IMR-90 (cell line): Measurements from ENCODE around the gene ESAM. TPM values are rescaled to one million over a fixed set of nuclear protein-coding genes. Genes with fewer than 3 reads are reported as not detected.

ENCODE experiments used
- ATAC-seq: fragments of 200-7000 bp; cut with Tn5 transposase; 2 replicates; pipeline ENCODE4 v1.9.1; 2020; ENCODE audit warnings: low read depth, mild to moderate bottlenecking, moderate library complexity
- BruUV-seq: library from RNA; stranded (reverse); fragments of 400-500 nt; replicated peaks from 2 replicates; lab custom pipeline; 2021; lab: Mats Ljungman, UMichigan
- CTCF ChIA-PET: fragments of 300-600 bp; formaldehyde crosslinking; extraction: SDS; loops from one replicate; lab custom pipeline; 2021; ENCODE audit warnings: antibody characterized with exemption; lab: Yijun Ruan, JAX
- POLR2A ChIA-PET: fragments of 300-600 bp; sonication (Branson Sonifier 250); formaldehyde crosslinking; loops from one replicate; lab custom pipeline; 2022; ENCODE audit warnings: antibody characterized with exemption; ENCODE audit not compliant: unreplicated experiment; lab: Charles Lee
- DNase-seq: peaks from one replicate; pipeline ENCODE4 v3.0.0; 2013
- H2AFZ ChIP-seq: replicated peaks from 2 replicates; pipeline ENCODE3; 2013; ENCODE audit warnings: low read length, mild to moderate bottlenecking; ENCODE audit not compliant: poor library complexity
- H2AK5ac ChIP-seq: 2 replicates; pipeline ENCODE4 v1.6.1; 2013; ENCODE audit warnings: low read depth, low read length, inconsistent platforms
- H2AK9ac ChIP-seq: replicated peaks from 2 replicates; pipeline ENCODE3; 2013; ENCODE audit warnings: mild to moderate bottlenecking, low read depth, low read length, moderate library complexity; ENCODE audit not compliant: poor library complexity
- H2BK120ac ChIP-seq: 2 replicates; pipeline ENCODE4 v1.6.1; 2013; ENCODE audit warnings: low read depth, low read length, inconsistent platforms
- H2BK15ac ChIP-seq: 3 replicates; pipeline ENCODE4 v1.6.1; 2013; ENCODE audit warnings: low read depth, low read length, inconsistent platforms
- H2BK20ac ChIP-seq: 2 replicates; pipeline ENCODE4 v1.6.1; 2013; ENCODE audit warnings: low read depth, mild to moderate bottlenecking, inconsistent platforms, low read length, moderate library complexity
- H2BK5ac ChIP-seq: 2 replicates; pipeline ENCODE4 v1.6.1; 2013; ENCODE audit warnings: mild to moderate bottlenecking, low read depth, low read length, inconsistent platforms; ENCODE audit not compliant: poor library complexity, severe bottlenecking
- H3K14ac ChIP-seq: replicated peaks from 2 replicates; pipeline ENCODE4 v1.6.1; 2013; ENCODE audit warnings: low read depth, low read length, inconsistent platforms
- H3K18ac ChIP-seq: 2 replicates; pipeline ENCODE4 v1.6.1; 2013; ENCODE audit warnings: low read depth, low read length, control low read depth
- H3K23ac ChIP-seq: 2 replicates; pipeline ENCODE4 v1.6.1; 2013; ENCODE audit warnings: low read depth, low read length, inconsistent platforms
- H3K27ac ChIP-seq: 2 replicates; pipeline ENCODE4 v1.5.1; 2013; ENCODE audit warnings: mild to moderate bottlenecking, control low read depth, low read length; ENCODE audit not compliant: insufficient read depth
- H3K27me3 ChIP-seq: 2 replicates; pipeline ENCODE4 v1.6.1; 2013; ENCODE audit warnings: low read length; ENCODE audit not compliant: control insufficient read depth, insufficient read depth
- H3K36me3 ChIP-seq: 2 replicates; pipeline ENCODE4 v1.6.1; 2013; ENCODE audit warnings: low read length, mixed read lengths; ENCODE audit not compliant: control insufficient read depth, insufficient read depth
- H3K4ac ChIP-seq: 2 replicates; pipeline ENCODE4 v1.6.1; 2013; ENCODE audit warnings: low read depth, low read length, inconsistent platforms
- H3K4me1 ChIP-seq: 2 replicates; pipeline ENCODE4 v1.6.1; 2013; ENCODE audit warnings: low read length, mixed read lengths; ENCODE audit not compliant: control insufficient read depth, insufficient read depth
- H3K4me2 ChIP-seq: 2 replicates; pipeline ENCODE4 v1.6.1; 2013; ENCODE audit warnings: low read depth, mild to moderate bottlenecking, control low read depth, low read length, moderate library complexity
- H3K4me3 ChIP-seq: 2 replicates; pipeline ENCODE4 v1.5.1; 2013; ENCODE audit warnings: low read depth, mild to moderate bottlenecking, control low read depth, low read length, moderate library complexity; ENCODE audit not compliant: insufficient read depth
- H3K56ac ChIP-seq: 2 replicates; pipeline ENCODE4 v1.6.1; 2013; ENCODE audit warnings: low read length, inconsistent platforms; ENCODE audit not compliant: insufficient read depth; ENCODE audit errors: extremely low read depth
- H3K79me1 ChIP-seq, 2 experiments: 2 replicates each; pipeline ENCODE4 v1.6.1; 2013; ENCODE audit warnings: low read length in 2 of 2, inconsistent platforms in 1 of 2, low read depth in 1 of 2
- H3K9ac ChIP-seq: 2 replicates; pipeline ENCODE4 v1.6.1; 2013; ENCODE audit warnings: low read depth, low read length, control low read depth
- H3K9me1 ChIP-seq: 2 replicates; pipeline ENCODE4 v1.6.1; 2013; ENCODE audit warnings: low read length, inconsistent platforms; ENCODE audit not compliant: insufficient read depth
- H3K9me3 ChIP-seq: 2 replicates; pipeline ENCODE4 v1.6.1; 2013; ENCODE audit warnings: low read length; ENCODE audit not compliant: control insufficient read depth, insufficient read depth
- H4K20me1 ChIP-seq: 2 replicates; pipeline ENCODE4 v1.6.1; 2013; ENCODE audit warnings: low read length, inconsistent platforms; ENCODE audit not compliant: insufficient read depth
- H4K5ac ChIP-seq: 2 replicates; pipeline ENCODE4 v1.6.1; 2013; ENCODE audit warnings: mild to moderate bottlenecking, low read depth, low read length, control low read depth
- H4K8ac ChIP-seq, 2 experiments: 2 replicates each; pipeline ENCODE4 v1.6.1; 2013; ENCODE audit warnings: low read depth in 2 of 2, low read length in 2 of 2, control low read depth in 1 of 2, inconsistent platforms in 1 of 2
- H4K91ac ChIP-seq: 2 replicates; pipeline ENCODE4 v1.6.1; 2013; ENCODE audit warnings: low read depth, low read length, inconsistent platforms; ENCODE audit not compliant: insufficient read depth
- BHLHE40 ChIP-seq: fragments of 150-350 bp; IDR thresholded peaks from 2 replicates; pipeline ENCODE4 v1.6.1; 2016; ENCODE audit warnings: mild to moderate bottlenecking, low read depth, low read length
- CEBPB ChIP-seq: IDR thresholded peaks from 2 replicates; pipeline ENCODE4 v1.6.1; 2012; ENCODE audit warnings: low read depth, low read length, improper control_type of control experiment
- CHD1 ChIP-seq: IDR thresholded peaks from 2 replicates; pipeline ENCODE4 v1.6.1; 2012; ENCODE audit warnings: low read depth, low read length, improper control_type of control experiment
- CTCF ChIP-seq: conservative IDR thresholded peaks from 2 replicates; pipeline ENCODE4 v1.5.1; 2012; ENCODE audit warnings: mild to moderate bottlenecking, low read depth, low read length, improper control_type of control experiment
- ELK1 ChIP-seq: fragments of 150-350 bp; IDR thresholded peaks from 2 replicates; pipeline ENCODE4 v1.6.1; 2016; ENCODE audit warnings: low read depth, mild to moderate bottlenecking, low read length, moderate library complexity, borderline replicate concordance
- FOS ChIP-seq: fragments of 150-350 bp; IDR thresholded peaks from 2 replicates; pipeline ENCODE4 v1.6.1; 2016; ENCODE audit warnings: low read depth, low read length
- MAFK ChIP-seq: IDR thresholded peaks from 2 replicates; pipeline ENCODE4 v1.6.1; 2012; ENCODE audit warnings: low read depth, low read length, improper control_type of control experiment
- MAZ ChIP-seq: IDR thresholded peaks from 2 replicates; pipeline ENCODE4 v1.6.1; 2012; ENCODE audit warnings: low read depth, mild to moderate bottlenecking, low read length, improper control_type of control experiment, moderate library complexity, borderline replicate concordance
- MXI1 ChIP-seq: IDR thresholded peaks from 2 replicates; pipeline ENCODE4 v1.6.1; 2012; ENCODE audit warnings: low read depth, mild to moderate bottlenecking, low read length, moderate library complexity, borderline replicate concordance
- NFE2L2 ChIP-seq: fragments of 150-350 bp; IDR thresholded peaks from 2 replicates; pipeline ENCODE4 v1.6.1; 2016; ENCODE audit warnings: low read depth, mild to moderate bottlenecking, low read length
- POLR2A ChIP-seq: IDR thresholded peaks from 2 replicates; pipeline ENCODE4 v1.6.1; 2012; ENCODE audit warnings: mild to moderate bottlenecking, low read depth, low read length
- RAD21 ChIP-seq: IDR thresholded peaks from 2 replicates; pipeline ENCODE4 v1.6.1; 2012; ENCODE audit warnings: low read length, improper control_type of control experiment
- RCOR1 ChIP-seq: IDR thresholded peaks from 2 replicates; pipeline ENCODE4 v1.6.1; 2012; ENCODE audit warnings: mild to moderate bottlenecking, low read length, improper control_type of control experiment; ENCODE audit not compliant: insufficient replicate concordance
- RFX5 ChIP-seq: IDR thresholded peaks from 2 replicates; pipeline ENCODE4 v1.8.0; 2012; ENCODE audit warnings: low read depth, mild to moderate bottlenecking, low read length, moderate library complexity
- SMC3 ChIP-seq: fragments of 150-350 bp; IDR thresholded peaks from 2 replicates; pipeline ENCODE4 v1.6.1; 2016; ENCODE audit warnings: low read depth, mild to moderate bottlenecking, antibody characterized with exemption, low read length, moderate library complexity
- USF2 ChIP-seq: fragments of 150-350 bp; IDR thresholded peaks from 2 replicates; pipeline ENCODE4 v1.6.1; 2017; ENCODE audit warnings: mild to moderate bottlenecking, antibody characterized with exemption, low read length, low read depth
- WGBS, 2 experiments: methylation state at CpG; one replicate each; pipeline versions ENCODE4 v1.1.5 to v1.1.7; 2013; ENCODE audit warnings: missing lambda C conversion rate in 2 of 2; ENCODE audit not compliant: insufficient read length in 1 of 2; ENCODE audit errors: extremely low coverage in 2 of 2; 5-methylcytosine and 5-hydroxymethylcytosine counted together
- dilution Hi-C: fragments of 300-500 bp; cut with HindIII; formaldehyde crosslinking; loops from one replicate; pipeline ENCODE4 v1.14.3; 2018; ENCODE audit warnings: low sequenced_read_pairs; ENCODE audit not compliant: unreplicated experiment
- in situ Hi-C: fragments of 300-500 bp; cut with MboI; formaldehyde crosslinking; loops from 3 replicates; pipeline ENCODE4 v1.14.3; 2019; ENCODE audit warnings: low sequenced_read_pairs, inconsistent platforms, mixed read lengths
- intact Hi-C: fragments of 100-400 bp; cut with micrococcal nuclease; formaldehyde crosslinking; loops from 2 replicates; pipeline ENCODE4 v1.10.0; 2022
- polyA plus RNA-seq, 3 experiments: library from polyadenylated mRNA; depleted of rRNA; stranded (reverse); fragments of >200 nt; gene quantifications; 2 replicates each; pipeline ENCODE4 v1.2.3, GENCODE V29; 2012; ENCODE audit warnings: low replicate concordance in 1 of 3
- total RNA-seq: library from RNA; depleted of rRNA; stranded (reverse); fragments of >200 nt; gene quantifications from 2 replicates; pipeline ENCODE4 v1.2.3, GENCODE V29; 2012

The ESAM gene
- total and polyA plus RNA-seq, 2 of the 4 experiments (the other 2 are of a cell fraction) = under 0.01 to 0.12 TPM

- no CpG with 5 or more reads among the region's 4 CpGs for WGBS, 2 experiments
- dilution Hi-C loops = no loop called here
Observed at GRCh38 chr11:124732230-124732629, 29.9 kb downstream of the ESAM start.

More at GRCh38 chr11:124732230-124732629, 29.9 kb downstream of the ESAM start:
- H3K4me2 ChIP-seq = no peak overlapping the region
- no TSS peak for BruUV-seq
- ATAC-seq (no peak), DNase-seq (no peak)
- no peak overlapping the region for H2BK5ac ChIP-seq
- no peak overlapping the region for H2BK20ac ChIP-seq
- no peak overlapping the region for H2BK15ac ChIP-seq
- H3K56ac ChIP-seq = no peak overlapping the region
- no peak overlapping the region for H4K8ac ChIP-seq
- no peak overlapping the region for H2AK9ac ChIP-seq
- H3K9ac ChIP-seq = no peak overlapping the region
- H3K9me3 ChIP-seq = no peaks in the 10 kb centered on the region
- no peak overlapping the region for H3K18ac ChIP-seq
- H3K4me3 ChIP-seq = no peak overlapping the region
- H2AK5ac ChIP-seq = no peak overlapping the region
- no peak overlapping the region for H2BK120ac ChIP-seq
- no peaks in the 10 kb centered on the region for H3K36me3 ChIP-seq
- TF ChIP-seq CEBPB = no peak
- TF ChIP-seq USF2 = no peak
- TF ChIP-seq ELK1 = no peak
- TF ChIP-seq MAZ = no peak
- TF ChIP-seq CHD1 = no peak
- TF ChIP-seq POLR2A = no peak
- no peak for TF ChIP-seq MAFK
- TF ChIP-seq FOS = no peak
- no peak for TF ChIP-seq RAD21
- no peak for TF ChIP-seq RFX5
- TF ChIP-seq SMC3 = no peak
- no peak for TF ChIP-seq BHLHE40
- TF ChIP-seq NFE2L2 = no peak
- TF ChIP-seq CTCF = no peak
- no peak for TF ChIP-seq RCOR1
- no peak for TF ChIP-seq MXI1
- ChIA-PET POLR2A (no interaction called here), CTCF (no interaction called here)
- H3K27ac ChIP-seq = no peak overlapping the region
- peaks cover 17% of the 10 kb centered on the region for H3K27me3 ChIP-seq
- no peaks in the 10 kb centered on the region for H4K20me1 ChIP-seq
- H3K4ac ChIP-seq = no peak overlapping the region
- no peak overlapping the region for H3K14ac ChIP-seq
- in situ Hi-C loops = no loop called here
- no peaks in the 10 kb centered on the region; the same call in 1 of the 2 replicates for H3K4me1 ChIP-seq
- H3K23ac ChIP-seq = no peak overlapping the region
- intact Hi-C loops = no loop called here
- H3K79me1 ChIP-seq = no peaks in the 10 kb centered on the region
- H4K5ac ChIP-seq = no peak overlapping the region
- no peaks in the 10 kb centered on the region; the same call in 1 of the 2 replicates for H3K9me1 ChIP-seq
- H2AFZ ChIP-seq = no peak overlapping the region
- no peak overlapping the region for H4K91ac ChIP-seq
